Activated naive CD4-positive, alpha-beta T cell treated with anti-CD3 and anti-CD28 coated beads, Interleukin-2, amount 10 ng/mL, durations not matched to agents 7 days and 5 days (primary cell): ENCODE data around the gene LAMC2.

ENCODE experiments used
- CTCF ChIA-PET: fragments of 350-600 bp; sonication (Branson Sonifier 250); formaldehyde crosslinking; loops from one replicate; lab custom pipeline; 2021; ENCODE audit warnings: antibody characterized with exemption; lab: Charles Lee
- DNase-seq: peaks from one replicate; pipeline ENCODE4 v3.0.0-alpha.2; 2020
- H3K27ac Mint-ChIP-seq: one replicate; pipeline ENCODE4 v1.8.0; 2021; ENCODE audit warnings: mild to moderate bottlenecking, moderate library complexity, mixed read lengths
- H3K27me3 Mint-ChIP-seq: one replicate; pipeline ENCODE4 v1.8.0; 2021; ENCODE audit warnings: mild to moderate bottlenecking, mixed read lengths
- H3K36me3 Mint-ChIP-seq: one replicate; pipeline ENCODE4 v1.8.0; 2021; ENCODE audit warnings: mixed read lengths
- H3K4me1 Mint-ChIP-seq: one replicate; pipeline ENCODE4 v1.8.0; 2021; ENCODE audit warnings: mixed read lengths
- H3K4me3 Mint-ChIP-seq: one replicate; pipeline ENCODE4 v1.8.0; 2021; ENCODE audit warnings: mild to moderate bottlenecking, moderate library complexity, mixed read lengths
- H3K9me3 Mint-ChIP-seq: one replicate; pipeline ENCODE4 v1.8.0; 2021; ENCODE audit warnings: mixed read lengths

Gene LAMC2

GRCh38 chr1:183212870-183213269 lies 26.8 kb downstream of the LAMC2 start:
- Mint-ChIP-seq H3K27me3 (peaks cover 30% of the 10 kb centered on the region), H3K36me3 (no peaks in the 10 kb centered on the region), H3K9me3 (no peaks in the 10 kb centered on the region), H3K4me3 (no peak overlapping the region), H3K27ac (no peak overlapping the region), H3K4me1 (peaks cover 5% of the 10 kb centered on the region)
- CTCF ChIA-PET, result no interaction called here
- no peak for DNase-seq

- CTCF ChIA-PET, result no interaction called here
- Mint-ChIP-seq H3K4me1 (peaks cover 19% of the 10 kb centered on the region), H3K4me3 (no peak overlapping the region), H3K9me3 (no peaks in the 10 kb centered on the region), H3K36me3 (no peaks in the 10 kb centered on the region), H3K27me3 (peaks cover 28% of the 10 kb centered on the region), H3K27ac (no peak overlapping the region)
- no peak for DNase-seq
Observed at GRCh38 chr1:183214021-183214970, 28.2 kb downstream of the LAMC2 start.

GRCh38 chr1:183215076-183215720 lies 29.1 kb downstream of the LAMC2 start:
- CTCF ChIA-PET, result no interaction called here
- no peak for DNase-seq
- Mint-ChIP-seq H3K36me3 (no peaks in the 10 kb centered on the region), H3K27me3 (peaks cover 28% of the 10 kb centered on the region), H3K4me3 (no peak overlapping the region), H3K9me3 (no peaks in the 10 kb centered on the region), H3K4me1 (peaks cover 27% of the 10 kb centered on the region), H3K27ac (no peak overlapping the region)

- Mint-ChIP-seq H3K27ac (no peak overlapping the region), H3K4me3 (no peak overlapping the region), H3K36me3 (no peaks in the 10 kb centered on the region), H3K9me3 (no peaks in the 10 kb centered on the region), H3K4me1 (peaks cover 27% of the 10 kb centered on the region), H3K27me3 (peaks cover 28% of the 10 kb centered on the region)
- DNase-seq, result no peak
- CTCF ChIA-PET, result no interaction called here
Observed at GRCh38 chr1:183215936-183216335, 29.9 kb downstream of the LAMC2 start.

- CTCF ChIA-PET, result interaction anchor here (1.2 to 1.8 kb wide), 2 partner anchors 10 to 11 kb away, joined by 3 to 6 read pairs; no protein-coding TSS in a partner anchor
- Mint-ChIP-seq H3K9me3 (no peaks in the 10 kb centered on the region), H3K4me1 (peaks cover 27% of the 10 kb centered on the region), H3K36me3 (no peaks in the 10 kb centered on the region), H3K27me3 (peaks cover 18% of the 10 kb centered on the region), H3K27ac (no peak overlapping the region), H3K4me3 (no peak overlapping the region)
- no peak for DNase-seq
Observed at GRCh38 chr1:183218027-183218618, 32.1 kb downstream of the LAMC2 start.

- CTCF ChIA-PET, result interaction anchor here (1.8 kb wide), 1 partner anchor 9 kb away, joined by 6 read pairs; no protein-coding TSS in a partner anchor
- Mint-ChIP-seq H3K27ac (peak overlapping the region; percentile 4), H3K27me3 (peaks cover 16% of the 10 kb centered on the region), H3K9me3 (no peaks in the 10 kb centered on the region), H3K36me3 (no peaks in the 10 kb centered on the region), H3K4me3 (no peak overlapping the region), H3K4me1 (peaks cover 27% of the 10 kb centered on the region)
- peak; percentile 73 for DNase-seq
Observed at GRCh38 chr1:183218971-183219615, 33.0 kb downstream of the LAMC2 start.

GRCh38 chr1:183219616-183220009 lies 33.5 kb downstream of the LAMC2 start:
- Mint-ChIP-seq H3K9me3 (no peaks in the 10 kb centered on the region), H3K27ac (no peak overlapping the region), H3K4me3 (no peak overlapping the region), H3K36me3 (no peaks in the 10 kb centered on the region), H3K27me3 (peaks cover 11% of the 10 kb centered on the region), H3K4me1 (peaks cover 27% of the 10 kb centered on the region)
- CTCF ChIA-PET, result no interaction called here
- DNase-seq, result no peak

GRCh38 chr1:183222909-183223308 lies 36.8 kb downstream of the LAMC2 start:
- DNase-seq, result no peak
- no peak overlapping the region for H3K27ac Mint-ChIP-seq
- H3K36me3 Mint-ChIP-seq, result no peaks in the 10 kb centered on the region
- H3K4me3 Mint-ChIP-seq, result no peak overlapping the region
- peaks cover 28% of the 10 kb centered on the region for H3K4me1 Mint-ChIP-seq
- H3K27me3 Mint-ChIP-seq, result peaks cover 4% of the 10 kb centered on the region
- CTCF ChIA-PET, result interaction anchor here (0.6 kb wide), 1 partner anchor 16 kb away, joined by 3 read pairs; no protein-coding TSS in a partner anchor
- no peaks in the 10 kb centered on the region for H3K9me3 Mint-ChIP-seq

GRCh38 chr1:183223467-183223866 lies 37.4 kb downstream of the LAMC2 start:
- Mint-ChIP-seq H3K27ac (no peak overlapping the region), H3K9me3 (no peaks in the 10 kb centered on the region), H3K36me3 (no peaks in the 10 kb centered on the region), H3K27me3 (peaks cover 4% of the 10 kb centered on the region), H3K4me1 (peaks cover 23% of the 10 kb centered on the region), H3K4me3 (no peak overlapping the region)
- no peak for DNase-seq
- CTCF ChIA-PET, result no interaction called here

GRCh38 chr1:183226361-183226760 lies 40.3 kb downstream of the LAMC2 start:
- CTCF ChIA-PET, result no interaction called here
- H3K4me3 Mint-ChIP-seq, result no peak overlapping the region
- peaks cover 4% of the 10 kb centered on the region for H3K27me3 Mint-ChIP-seq
- no peak for DNase-seq
- H3K9me3 Mint-ChIP-seq, result no peaks in the 10 kb centered on the region
- H3K4me1 Mint-ChIP-seq, result peaks cover 6% of the 10 kb centered on the region
- no peaks in the 10 kb centered on the region for H3K36me3 Mint-ChIP-seq
- H3K27ac Mint-ChIP-seq, result no peak overlapping the region

GRCh38 chr1:183226963-183227362 lies 40.9 kb downstream of the LAMC2 start:
- peaks cover 5% of the 10 kb centered on the region for H3K27me3 Mint-ChIP-seq
- no peaks in the 10 kb centered on the region for H3K9me3 Mint-ChIP-seq
- H3K4me3 Mint-ChIP-seq, result no peak overlapping the region
- no peak for DNase-seq
- H3K4me1 Mint-ChIP-seq, result peaks cover 6% of the 10 kb centered on the region
- CTCF ChIA-PET, result interaction anchor here (0.9 to 2.3 kb wide), 4 partner anchors 9 to 265 kb away, joined by 3 to 21 read pairs (median 8); no protein-coding TSS in a partner anchor
- H3K36me3 Mint-ChIP-seq, result no peaks in the 10 kb centered on the region
- H3K27ac Mint-ChIP-seq, result no peak overlapping the region

- Mint-ChIP-seq H3K27me3 (peaks cover 12% of the 10 kb centered on the region), H3K4me3 (no peak overlapping the region), H3K4me1 (peaks cover 6% of the 10 kb centered on the region), H3K9me3 (no peaks in the 10 kb centered on the region), H3K36me3 (no peaks in the 10 kb centered on the region), H3K27ac (no peak overlapping the region)
- CTCF ChIA-PET, result interaction anchor here (0.7 to 2.3 kb wide), 10 partner anchors 10 to 1480 kb away, joined by 3 to 21 read pairs (median 3); no protein-coding TSS in a partner anchor
- DNase-seq, result peak; percentile 60
Observed at GRCh38 chr1:183227422-183228346, 41.6 kb downstream of the LAMC2 start.
